HepG2 (cell line): Measurements from ENCODE around the gene MYH9. TPM values are rescaled to one million over a fixed set of nuclear protein-coding genes. Genes with fewer than 3 reads are reported as not detected.

Source experiments
- ATAC-seq: fragments of 200-7000 bp; cut with Tn5 transposase; 3 replicates; pipeline ENCODE4 v1.9.1; 2020; ENCODE audit warnings: mild to moderate bottlenecking, moderate library complexity
- BruUV-seq: library from RNA; stranded (reverse); fragments of 400-500 nt; replicated peaks from 2 replicates; lab custom pipeline; 2021; lab: Mats Ljungman, UMichigan
- CTCF ChIA-PET: fragments of 300-600 bp; formaldehyde crosslinking; extraction: SDS; loops from one replicate; lab custom pipeline; 2021; ENCODE audit warnings: low total read pairs, inconsistent platforms, low intra/inter-chr PET ratio; lab: Yijun Ruan, JAX
- POLR2A ChIA-PET: fragments of 350-600 bp; sonication (Branson Sonifier 250); formaldehyde crosslinking; loops from one replicate; lab custom pipeline; 2020; ENCODE audit warnings: antibody characterized with exemption, inconsistent platforms; lab: Yijun Ruan, JAX
- DNase-seq: peaks from one replicate; pipeline ENCODE4 v3.0.0-alpha.2; 2015; ENCODE audit warnings: low spot score
- FAIRE-seq: peaks from 3 replicates; lab custom pipeline; 2011; peaks lifted over from hg19 to GRCh38; lab: Jason Lieb, UNC
- H2AFZ ChIP-seq: one replicate; pipeline ENCODE4 v1.6.1; 2011; ENCODE audit warnings: low read length, inconsistent platforms
- H3K27ac ChIP-seq: fragments of 300-600 bp; 3 replicates; pipeline ENCODE4 v1.8.0; 2011; ENCODE audit warnings: mixed run types, mild to moderate bottlenecking, mixed read lengths, low read length, inconsistent platforms; ENCODE audit not compliant: insufficient read depth; ENCODE audit errors: extremely low read length
- H3K27me3 ChIP-seq, 2 experiments: fragments of 200-600 bp in 1 of 2; 2 replicates in 1 of 2; 3 replicates in 1 of 2; pipeline versions ENCODE4 v1.6.0 to v1.8.0; 2011; ENCODE audit warnings: low read length in 2 of 2, mild to moderate bottlenecking in 2 of 2, moderate library complexity in 2 of 2, inconsistent platforms in 1 of 2; ENCODE audit not compliant: insufficient read depth in 2 of 2, control insufficient read depth in 1 of 2
- H3K36me3 ChIP-seq, 2 experiments: fragments of 200-600 bp in 1 of 2; replicated peaks in 1 of 2; 2 replicates in 1 of 2; 3 replicates in 1 of 2; pipeline versions ENCODE4 v1.5.1 to v1.8.0; 2011; ENCODE audit warnings: low read length in 2 of 2, inconsistent platforms in 1 of 2; ENCODE audit not compliant: insufficient read depth in 2 of 2, control insufficient read depth in 1 of 2
- H3K4me1 ChIP-seq: 2 replicates; pipeline ENCODE4 v1.5.1; 2012; ENCODE audit warnings: low read length, inconsistent platforms; ENCODE audit not compliant: insufficient read depth
- H3K4me2 ChIP-seq: 2 replicates; pipeline ENCODE4 v1.6.0; 2011; ENCODE audit warnings: low read depth, low read length, inconsistent platforms
- H3K4me3 ChIP-seq, 3 experiments: fragments of 200-600 bp in 1 of 3; sonication (generic), shearing (Covaris generic) in 1 of 3; replicated peaks in 1 of 3; 2 replicates each; pipeline ENCODE4 v1.5.1; 2011 to 2016; ENCODE audit warnings: low read length in 3 of 3, inconsistent platforms in 2 of 3, low read depth in 2 of 3, mild to moderate bottlenecking in 2 of 3, control low read depth in 1 of 3, mixed read lengths in 1 of 3; ENCODE audit not compliant: insufficient read depth in 1 of 3
- H3K79me2 ChIP-seq: one replicate; pipeline ENCODE4 v1.6.1; 2011; ENCODE audit warnings: low read length, inconsistent platforms; ENCODE audit not compliant: insufficient read depth
- H3K9ac ChIP-seq: 2 replicates; pipeline ENCODE4 v1.6.0; 2011; ENCODE audit warnings: mild to moderate bottlenecking, low read depth, low read length, inconsistent platforms; ENCODE audit not compliant: insufficient read depth
- H3K9me3 ChIP-seq: 2 replicates; pipeline ENCODE4 v1.5.1; 2012; ENCODE audit warnings: mild to moderate bottlenecking, low read length
- H4K20me1 ChIP-seq: 2 replicates; pipeline ENCODE4 v1.6.0; 2011; ENCODE audit warnings: inconsistent platforms, mild to moderate bottlenecking, low read length, moderate library complexity; ENCODE audit not compliant: insufficient read depth
- AGO2 ChIP-seq: fragments of 200-400 bp; formaldehyde crosslinking; optimal IDR thresholded peaks from 2 replicates; pipeline ENCODE3; 2017; ENCODE audit warnings: mild to moderate bottlenecking, low read depth, low read length, moderate library complexity
- ATF1 ChIP-seq: IDR thresholded peaks from 2 replicates; pipeline ENCODE4 v1.6.1; 2016; ENCODE audit warnings: mild to moderate bottlenecking, control low read depth
- BRF2 ChIP-seq: sonication (generic); formaldehyde crosslinking; IDR thresholded peaks from 2 replicates; pipeline ENCODE4 v1.8.1; 2022; ENCODE audit warnings: mild to moderate bottlenecking, missing genetic modification reagents
- HES4 ChIP-seq: sonication (generic); formaldehyde crosslinking; IDR thresholded peaks from 2 replicates; pipeline ENCODE4 v1.9.0; 2021; ENCODE audit warnings: mild to moderate bottlenecking, missing genetic modification reagents, borderline replicate concordance
- HMGXB4 ChIP-seq, 2 experiments: sonication (generic) in 1 of 2; formaldehyde crosslinking in 1 of 2; IDR thresholded peaks; 2 replicates each; pipeline versions ENCODE4 v1.4.0 to v1.6.1; 2018 to 2020; ENCODE audit warnings: missing genetic modification reagents in 2 of 2, borderline replicate concordance in 1 of 2, low read depth in 1 of 2, mild to moderate bottlenecking in 1 of 2, missing biosample characterization in 1 of 2
- KLF12 ChIP-seq: sonication (generic); formaldehyde crosslinking; IDR thresholded peaks from 2 replicates; pipeline ENCODE4 v1.4.0; 2020; ENCODE audit warnings: missing genetic modification reagents, borderline replicate concordance
- LCORL ChIP-seq, 2 experiments: fragments of 450-650 bp in 1 of 2; sonication (generic) in 1 of 2; formaldehyde crosslinking in 1 of 2; IDR thresholded peaks; 2 replicates each; pipeline versions ENCODE4 v1.5.0 to v1.6.1; 2017 to 2020; ENCODE audit warnings: antibody characterized with exemption in 1 of 2, missing genetic modification reagents in 1 of 2
- NR2C2 ChIP-seq: sonication (generic); formaldehyde crosslinking; IDR thresholded peaks from 2 replicates; pipeline ENCODE4 v1.4.0; 2020; ENCODE audit warnings: missing genetic modification reagents, mild to moderate bottlenecking, moderate library complexity, borderline replicate concordance
- NRL ChIP-seq: sonication (generic); formaldehyde crosslinking; IDR thresholded peaks from 2 replicates; pipeline ENCODE4 v1.5.0; 2020; ENCODE audit warnings: missing genetic modification reagents, mild to moderate bottlenecking, moderate library complexity, borderline replicate concordance
- SP1 ChIP-seq, 2 experiments: fragments of 450-650 bp in 1 of 2; sonication (generic) in 1 of 2; formaldehyde crosslinking in 1 of 2; IDR thresholded peaks; 2 replicates each; pipeline versions ENCODE4 v1.4.0 to v1.6.1; 2016 to 2020; ENCODE audit warnings: missing genetic modification reagents in 1 of 2
- XRCC5 ChIP-seq: fragments of 200-400 bp; formaldehyde crosslinking; optimal IDR thresholded peaks from 2 replicates; pipeline ENCODE3; 2017; ENCODE audit warnings: mild to moderate bottlenecking, low read length
- YY1 ChIP-seq: IDR thresholded peaks from 2 replicates; pipeline ENCODE4 v1.6.1; 2011; ENCODE audit warnings: low read length, low read depth, moderate library complexity, mild to moderate bottlenecking; ENCODE audit not compliant: insufficient read depth, insufficient replicate concordance
- ZBTB26 ChIP-seq: IDR thresholded peaks from 2 replicates; pipeline ENCODE4 v1.6.1; 2016; ENCODE audit warnings: missing compliant biosample characterization, missing genetic modification reagents, borderline replicate concordance
- ZNF598 ChIP-seq: sonication (generic); formaldehyde crosslinking; IDR thresholded peaks from 2 replicates; pipeline ENCODE4 v1.5.1; 2020; ENCODE audit warnings: mild to moderate bottlenecking, missing genetic modification reagents, borderline replicate concordance
- WGBS: methylation state at CpG from one replicate; pipeline ENCODE4 v1.1.6; 2017; ENCODE audit warnings: low lambda C conversion rate; 5-methylcytosine and 5-hydroxymethylcytosine counted together
- in situ Hi-C: cut with HindIII; loops from 2 replicates; pipeline ENCODE4 v1.10.0; 2017; ENCODE audit warnings: low pct_unique_long_range_greater_than_20kb; ENCODE audit not compliant: extremely low pct_ligation_motif_present
- intact Hi-C: fragments of 100-400 bp; cut with micrococcal nuclease; formaldehyde crosslinking; loops from one replicate; pipeline ENCODE4 v1.10.0; 2022; ENCODE audit not compliant: unreplicated experiment
- polyA plus RNA-seq, 8 experiments: library from polyadenylated mRNA; depleted of rRNA in 3 of 8; stranded (reverse) in 7 of 8; unstranded in 1 of 8; fragments of >200 nt; fragmentation: Illumina TruSeq in 4 of 8; extraction: Trizol in 4 of 8; gene quantifications; 2 replicates each; pipeline versions ENCODE4 v1.2.1 to v1.2.3, GENCODE V29; 2011 to 2016; ENCODE audit warnings: low read depth in 4 of 8, missing spikeins in 1 of 8, mixed read lengths in 1 of 8; ENCODE audit not compliant: insufficient read depth in 1 of 8
- total RNA-seq, 5 experiments: library from RNA; depleted of rRNA; stranded (reverse); fragments of >200 nt; fragmentation: Illumina TruSeq; extraction: Trizol; gene quantifications; 2 replicates each; pipeline ENCODE4 v1.2.3, GENCODE V29; 2016; ENCODE audit warnings: low read depth in 1 of 5

Gene MYH9
- total and polyA plus RNA-seq, 2 of the 13 experiments (the other 11 are each of a cell fraction or from before 2014, with no cell fraction given), result 50.7 to 98.5 TPM

GRCh38 chr22:36286096-36286957 lies 101.4 kb downstream of the MYH9 start:
- peak; percentile 52 for DNase-seq
- peak; percentile 77 for FAIRE-seq
- POLR2A ChIA-PET, result no interaction called here
- H3K4me3 ChIP-seq, result no peak overlapping the region
- CTCF ChIA-PET, result interaction anchor here (0.9 to 2.0 kb wide), 2 partner anchors 65 to 92 kb away, joined by 4 to 14 read pairs; no protein-coding TSS in a partner anchor
- WGBS, result 84% methylated on average over 10 of the region's 28 CpGs
- H3K27me3 ChIP-seq, result no peaks in the 10 kb centered on the region
- no peak overlapping the region for H3K4me2 ChIP-seq
- H3K9me3 ChIP-seq, result no peaks in the 10 kb centered on the region
- no peaks in the 10 kb centered on the region for H3K4me1 ChIP-seq
- H3K9ac ChIP-seq, result no peak overlapping the region
- H3K79me2 ChIP-seq, result no peaks in the 10 kb centered on the region
- H4K20me1 ChIP-seq, result no peaks in the 10 kb centered on the region
- ATAC-seq, result peak; percentile 88
- in situ Hi-C loops (loop anchor here (5.0 to 10.0 kb wide), 2 partner anchors 52 to 89 kb away; partner anchors contain the start of gene APOL2), intact Hi-C loops (loop anchor here (2.0 kb wide), 2 partner anchors 82 to 92 kb away; no protein-coding TSS in a partner anchor)
- H2AFZ ChIP-seq, result no peak overlapping the region
- H3K27ac ChIP-seq, result no peak overlapping the region
- peaks cover 46 to 71% of the 10 kb centered on the region in 2 experiments for H3K36me3 ChIP-seq
- no TSS peak for BruUV-seq
- TF ChIP-seq YY1 (peak; percentile 52), ATF1 (no peak), NR2C2 (CRISPR knock-in tag) (no peak), KLF12 (CRISPR knock-in tag) (0 out of 2 replicates have a peak, but pooled peaks have one; percentile 55), HMGXB4 (CRISPR knock-in tag; IDR thresholded peaks at IDR 0.05; ENCODE audit: borderline replicate concordance in 1 of 2, low read depth in 1 of 2) (0 out of 4 replicates have a peak, but pooled peaks of 1 of the 2 experiments have one; percentile 57), ZBTB26 (CRISPR knock-in tag) (no peak), XRCC5 (peak; percentile 77), HES4 (no peak), BRF2 (CRISPR knock-in tag) (no peak), NRL (CRISPR knock-in tag) (peak; percentile 7), AGO2 (peak; percentile 77), ZNF598 (CRISPR knock-in tag) (no peak), SP1 (IDR thresholded peaks at IDR 0.05) (no peak), SP1 (CRISPR knock-in tag; IDR thresholded peaks at IDR 0.05) (0 out of 2 replicates have a peak, but pooled peaks have one; percentile 24), LCORL (IDR thresholded peaks at IDR 0.05) (no peak), LCORL (CRISPR knock-in tag; IDR thresholded peaks at IDR 0.05) (no peak)
